ENCODE data around the gene SSC4D.

DNA sequence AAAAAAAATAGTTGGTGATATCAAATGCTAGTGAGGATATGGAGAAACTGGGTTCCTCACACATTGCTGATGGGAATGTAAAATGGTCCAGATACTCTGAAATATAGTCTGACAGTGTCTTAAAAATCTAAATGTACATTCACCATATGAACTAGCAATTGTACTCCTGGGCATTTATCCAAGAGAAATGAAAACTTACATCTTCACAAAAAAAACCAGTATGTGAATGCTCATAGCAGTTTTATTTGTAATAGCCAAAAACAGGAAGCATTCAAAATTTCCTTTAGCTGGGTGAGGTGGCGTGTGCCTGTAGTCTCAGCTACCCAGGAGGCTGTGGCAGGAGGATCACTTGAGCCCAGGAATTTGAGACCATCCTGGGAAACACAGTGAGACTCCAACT, 2.1 kb upstream of the SSC4D start:
- TF ChIP-seq, protein P1, sequence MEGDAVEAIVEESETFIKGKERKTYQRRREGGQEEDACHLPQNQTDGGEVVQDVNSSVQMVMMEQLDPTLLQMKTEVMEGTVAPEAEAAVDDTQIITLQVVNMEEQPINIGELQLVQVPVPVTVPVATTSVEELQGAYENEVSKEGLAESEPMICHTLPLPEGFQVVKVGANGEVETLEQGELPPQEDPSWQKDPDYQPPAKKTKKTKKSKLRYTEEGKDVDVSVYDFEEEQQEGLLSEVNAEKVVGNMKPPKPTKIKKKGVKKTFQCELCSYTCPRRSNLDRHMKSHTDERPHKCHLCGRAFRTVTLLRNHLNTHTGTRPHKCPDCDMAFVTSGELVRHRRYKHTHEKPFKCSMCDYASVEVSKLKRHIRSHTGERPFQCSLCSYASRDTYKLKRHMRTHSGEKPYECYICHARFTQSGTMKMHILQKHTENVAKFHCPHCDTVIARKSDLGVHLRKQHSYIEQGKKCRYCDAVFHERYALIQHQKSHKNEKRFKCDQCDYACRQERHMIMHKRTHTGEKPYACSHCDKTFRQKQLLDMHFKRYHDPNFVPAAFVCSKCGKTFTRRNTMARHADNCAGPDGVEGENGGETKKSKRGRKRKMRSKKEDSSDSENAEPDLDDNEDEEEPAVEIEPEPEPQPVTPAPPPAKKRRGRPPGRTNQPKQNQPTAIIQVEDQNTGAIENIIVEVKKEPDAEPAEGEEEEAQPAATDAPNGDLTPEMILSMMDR (IDR thresholded peaks at IDR 0.05; ENCODE audit: borderline replicate concordance, extremely low read depth, low read length, poor library complexity, severe bottlenecking): no peak
- no peak for TF ChIP-seq EZH2 (IDR thresholded peaks at IDR 0.05; ENCODE audit: borderline replicate concordance, low read depth, low read length, severe bottlenecking)

All from DND-41 (cell line).